AG04450 (cell line): ENCODE data around the gene CHRNB2. TPM values are rescaled to one million over a fixed set of nuclear protein-coding genes. Genes with fewer than 3 reads are reported as not detected.

Experiments
- CTCF ChIA-PET: fragments of 300-600, 350-600 bp; formaldehyde crosslinking; extraction: SDS; loops from one replicate; lab custom pipeline; 2022; ENCODE audit warnings: antibody characterized with exemption, inconsistent platforms; lab: Charles Lee
- POLR2A ChIA-PET: fragments of 350-600 bp; formaldehyde crosslinking; extraction: SDS; loops from one replicate; lab custom pipeline; 2021; ENCODE audit warnings: antibody characterized with exemption, inconsistent platforms; lab: Yijun Ruan, JAX
- DNase-seq: peaks from one replicate; pipeline ENCODE4 v3.0.0-alpha.2; 2011; ENCODE audit warnings: low read depth, low spot score
- H3K27ac ChIP-seq: one replicate; pipeline ENCODE4 v1.5.1; 2012; ENCODE audit warnings: low read depth, low read length, control low read depth
- H3K27me3 ChIP-seq: one replicate; pipeline ENCODE4 v1.6.0; 2012; ENCODE audit warnings: low read length; ENCODE audit not compliant: control insufficient read depth, insufficient read depth
- H3K4me3 ChIP-seq: 2 replicates; pipeline ENCODE4 v1.5.1; 2011; ENCODE audit warnings: mild to moderate bottlenecking, low read depth, low read length, control low read depth
- H3K9me3 ChIP-seq: 2 replicates; pipeline ENCODE4 v1.5.1; 2012; ENCODE audit warnings: low read length; ENCODE audit not compliant: control insufficient read depth, insufficient read depth
- polyA plus RNA-seq: library from polyadenylated mRNA; depleted of rRNA; stranded (reverse); fragments of >200 nt; gene quantifications from 2 replicates; pipeline ENCODE4 v1.2.3, GENCODE V29; 2011
- TF ChIP-seq, protein P1 (sequence below): IDR thresholded peaks from 2 replicates; pipeline ENCODE4 v1.5.1; 2011; ENCODE audit warnings: low read depth, low read length, control low read depth, inconsistent platforms

The CHRNB2 gene
- polyA plus RNA-seq, 1 experiment = 0.06 TPM

DNA sequence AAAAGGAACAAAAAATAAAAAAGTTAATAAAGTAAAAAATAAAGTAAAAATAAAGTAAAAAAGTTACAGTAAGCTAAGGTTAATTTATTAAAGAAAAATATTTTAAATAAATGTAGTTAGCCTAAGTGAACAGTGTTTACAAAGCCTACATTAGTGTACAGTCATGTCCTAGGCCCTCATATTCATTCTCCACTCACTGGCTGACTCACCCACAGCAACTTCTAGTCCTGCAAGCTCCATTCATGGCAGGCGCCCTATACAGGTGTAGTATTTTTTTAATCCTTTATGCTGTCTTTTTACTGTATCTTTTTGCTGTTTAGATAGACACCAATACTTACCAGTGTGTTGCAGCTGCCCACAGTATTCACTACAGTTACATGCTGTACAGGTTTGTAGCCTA is 28.0 kb downstream of the CHRNB2 start:
- TF ChIP-seq, protein P1, sequence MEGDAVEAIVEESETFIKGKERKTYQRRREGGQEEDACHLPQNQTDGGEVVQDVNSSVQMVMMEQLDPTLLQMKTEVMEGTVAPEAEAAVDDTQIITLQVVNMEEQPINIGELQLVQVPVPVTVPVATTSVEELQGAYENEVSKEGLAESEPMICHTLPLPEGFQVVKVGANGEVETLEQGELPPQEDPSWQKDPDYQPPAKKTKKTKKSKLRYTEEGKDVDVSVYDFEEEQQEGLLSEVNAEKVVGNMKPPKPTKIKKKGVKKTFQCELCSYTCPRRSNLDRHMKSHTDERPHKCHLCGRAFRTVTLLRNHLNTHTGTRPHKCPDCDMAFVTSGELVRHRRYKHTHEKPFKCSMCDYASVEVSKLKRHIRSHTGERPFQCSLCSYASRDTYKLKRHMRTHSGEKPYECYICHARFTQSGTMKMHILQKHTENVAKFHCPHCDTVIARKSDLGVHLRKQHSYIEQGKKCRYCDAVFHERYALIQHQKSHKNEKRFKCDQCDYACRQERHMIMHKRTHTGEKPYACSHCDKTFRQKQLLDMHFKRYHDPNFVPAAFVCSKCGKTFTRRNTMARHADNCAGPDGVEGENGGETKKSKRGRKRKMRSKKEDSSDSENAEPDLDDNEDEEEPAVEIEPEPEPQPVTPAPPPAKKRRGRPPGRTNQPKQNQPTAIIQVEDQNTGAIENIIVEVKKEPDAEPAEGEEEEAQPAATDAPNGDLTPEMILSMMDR = no peak
- Histone ChIP-seq H3K27ac (no peak overlapping the region), H3K9me3 (no peaks in the 10 kb centered on the region), H3K27me3 (no peaks in the 10 kb centered on the region), H3K4me3 (no peak overlapping the region)
- ChIA-PET POLR2A (interaction anchor here (0.5 kb wide), 1 partner anchor 17 kb away, joined by 5 read pairs; no protein-coding TSS in a partner anchor), CTCF (interaction anchor here (0.5 to 1.9 kb wide), 2 partner anchors 36 to 448 kb away, joined by 4 to 7 read pairs; no protein-coding TSS in a partner anchor)
- DNase-seq = no peak

DNA sequence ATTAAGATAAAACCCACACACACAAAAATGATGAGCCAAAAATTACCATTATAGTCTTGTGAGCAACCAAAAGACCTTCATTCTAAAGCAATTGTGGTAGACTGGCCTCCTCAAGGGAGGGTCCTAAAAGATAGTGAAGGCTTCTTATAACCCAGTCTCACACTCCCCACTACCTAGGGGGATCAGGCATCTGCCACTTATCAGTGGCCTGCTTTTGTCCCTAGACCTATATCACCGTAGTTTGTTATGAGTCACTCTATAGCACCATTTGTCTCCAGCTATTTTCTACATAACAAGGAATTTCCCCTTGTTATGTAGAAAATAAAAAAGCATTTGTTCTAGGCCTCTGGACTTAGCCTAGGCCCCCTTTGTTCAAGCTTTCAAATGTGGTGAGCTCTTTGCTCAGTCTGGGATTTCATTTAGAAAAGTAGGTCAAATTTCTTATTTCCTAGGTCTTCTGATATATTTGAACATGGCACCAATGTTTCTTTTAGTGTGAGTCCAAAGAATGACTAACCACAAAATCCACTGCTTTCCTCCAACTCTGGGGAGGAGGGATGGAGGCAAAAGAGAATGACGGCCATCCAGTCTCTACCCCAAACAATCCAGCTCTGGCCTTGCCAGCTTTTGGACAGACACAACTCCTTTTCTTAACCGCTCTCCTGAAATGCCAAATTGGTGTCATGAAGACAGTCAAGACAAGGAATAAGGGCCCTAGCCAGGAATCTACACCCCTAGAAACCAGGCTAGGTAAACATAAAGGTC is 31.5 kb downstream of the CHRNB2 start:
- no peak overlapping the region for H3K4me3 ChIP-seq
- TF ChIP-seq, protein P1 = no peak
- DNase-seq = no peak
- CTCF ChIA-PET = interaction anchor here (0.7 to 1.2 kb wide), 3 partner anchors 38 to 280 kb away, joined by 3 to 5 read pairs (median 3); no protein-coding TSS in a partner anchor
- no peaks in the 10 kb centered on the region for H3K9me3 ChIP-seq
- POLR2A ChIA-PET = no interaction called here
- no peaks in the 10 kb centered on the region for H3K27me3 ChIP-seq
- peak overlapping the region; percentile 24 for H3K27ac ChIP-seq

DNA sequence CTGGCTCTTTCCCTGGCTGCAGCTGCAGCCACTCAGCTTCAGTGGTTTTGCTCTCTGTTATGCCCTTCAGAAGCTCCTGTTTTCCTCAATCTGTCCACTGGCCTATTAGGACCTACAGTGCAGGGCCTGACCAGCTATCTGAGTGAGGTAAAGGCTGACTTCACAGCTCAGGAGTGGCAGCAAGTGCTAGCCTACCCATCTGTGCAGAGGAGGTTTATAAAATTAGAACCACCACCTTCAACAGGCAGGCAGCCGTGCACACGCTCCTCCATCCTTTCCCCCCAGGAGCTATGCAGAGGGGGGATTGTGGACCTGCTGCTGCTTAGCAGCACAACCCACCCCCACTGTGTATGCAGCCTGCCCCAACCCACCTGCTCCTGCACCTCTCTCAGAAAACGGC is 32.1 kb downstream of the CHRNB2 start:
- no peak for DNase-seq
- H3K4me3 ChIP-seq = no peak overlapping the region
- peak overlapping the region; percentile 12 for H3K27ac ChIP-seq
- no peaks in the 10 kb centered on the region for H3K9me3 ChIP-seq
- no peaks in the 10 kb centered on the region for H3K27me3 ChIP-seq
- ChIA-PET POLR2A (no interaction called here), CTCF (interaction anchor here (1.2 kb wide), 1 partner anchor 40 kb away, joined by 5 read pairs; no protein-coding TSS in a partner anchor)
- TF ChIP-seq, protein P1 = no peak

DNA sequence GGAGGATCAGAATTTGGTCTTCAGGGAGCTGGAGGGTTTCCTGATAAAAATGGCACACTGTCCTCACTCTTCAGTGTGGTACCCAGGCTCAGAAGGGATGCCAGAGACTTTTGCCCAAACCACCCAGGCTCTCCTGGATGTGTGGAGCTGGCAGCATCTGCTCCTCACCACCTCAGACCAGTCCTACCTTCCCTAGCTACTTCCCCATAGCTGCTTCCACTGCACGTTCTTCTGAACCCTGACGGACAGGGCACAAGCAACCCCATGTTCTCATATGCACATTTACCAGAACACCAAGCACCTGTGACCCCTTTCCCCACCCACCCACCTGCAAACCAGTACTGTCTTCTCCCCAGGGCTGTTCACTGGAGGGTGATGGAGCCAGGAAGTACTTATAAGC is 35.7 kb downstream of the CHRNB2 start:
- DNase-seq = no peak

More for the DNA sequence above, 35.7 kb downstream of the CHRNB2 start:
- no peaks in the 10 kb centered on the region for H3K27me3 ChIP-seq
- ChIA-PET POLR2A (no interaction called here), CTCF (interaction anchor here (2.5 kb wide), 1 partner anchor 43 kb away, joined by 8 read pairs; no protein-coding TSS in a partner anchor)
- TF ChIP-seq, protein P1 = no peak
- no peaks in the 10 kb centered on the region for H3K9me3 ChIP-seq
- no peak overlapping the region for H3K4me3 ChIP-seq
- H3K27ac ChIP-seq = no peak overlapping the region
